ENCODE measurements around the gene OPCML.

- TF ChIP-seq EP300 (conservative IDR thresholded peaks at IDR 0.05; ENCODE audit: poor library complexity, severe bottlenecking) (no peak), MXI1 (conservative IDR thresholded peaks at IDR 0.05; ENCODE audit: poor library complexity, severe bottlenecking) (no peak), POLR2AphosphoS5 (IDR thresholded peaks at IDR 0.05) (no peak), REST (IDR thresholded peaks at IDR 0.05; ENCODE audit: borderline replicate concordance) (no peak)
- TF ChIP-seq, protein P1, sequence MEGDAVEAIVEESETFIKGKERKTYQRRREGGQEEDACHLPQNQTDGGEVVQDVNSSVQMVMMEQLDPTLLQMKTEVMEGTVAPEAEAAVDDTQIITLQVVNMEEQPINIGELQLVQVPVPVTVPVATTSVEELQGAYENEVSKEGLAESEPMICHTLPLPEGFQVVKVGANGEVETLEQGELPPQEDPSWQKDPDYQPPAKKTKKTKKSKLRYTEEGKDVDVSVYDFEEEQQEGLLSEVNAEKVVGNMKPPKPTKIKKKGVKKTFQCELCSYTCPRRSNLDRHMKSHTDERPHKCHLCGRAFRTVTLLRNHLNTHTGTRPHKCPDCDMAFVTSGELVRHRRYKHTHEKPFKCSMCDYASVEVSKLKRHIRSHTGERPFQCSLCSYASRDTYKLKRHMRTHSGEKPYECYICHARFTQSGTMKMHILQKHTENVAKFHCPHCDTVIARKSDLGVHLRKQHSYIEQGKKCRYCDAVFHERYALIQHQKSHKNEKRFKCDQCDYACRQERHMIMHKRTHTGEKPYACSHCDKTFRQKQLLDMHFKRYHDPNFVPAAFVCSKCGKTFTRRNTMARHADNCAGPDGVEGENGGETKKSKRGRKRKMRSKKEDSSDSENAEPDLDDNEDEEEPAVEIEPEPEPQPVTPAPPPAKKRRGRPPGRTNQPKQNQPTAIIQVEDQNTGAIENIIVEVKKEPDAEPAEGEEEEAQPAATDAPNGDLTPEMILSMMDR (IDR thresholded peaks at IDR 0.05; ENCODE audit: poor library complexity, severe bottlenecking): no peak
Measured at GRCh38 chr11:132623511-132623910, 908.8 kb downstream of the OPCML start.
